Esophagus muscularis mucosa (tissue), 4 donors: ENCODE measurements around the gene SLC4A3. TPM values are rescaled to one million over a fixed set of nuclear protein-coding genes. Genes with fewer than 3 reads are reported as not detected.
A peak's percentile ranks its signal among the peaks of the same experiment; 100 is the strongest.

ENCODE experiments used
- DNase-seq: peaks from one replicate; pipeline ENCODE4 v3.0.0-alpha.2; 2017; ENCODE audit errors: extremely low spot score
- H3K27ac ChIP-seq, 4 donors: fragments of 200-600 bp; sonication (generic); replicated peaks in 1 of 4; 1 replicate in 3 of 4; 2 replicates in 1 of 4; pipeline ENCODE4 v1.5.1; 2016 to 2019; ENCODE audit warnings: mild to moderate bottlenecking in 1 of 4
- H3K27me3 ChIP-seq, 4 donors: fragments of 200-600 bp; sonication (generic); one replicate each; pipeline versions ENCODE4 v1.5.1 to v1.6.0; 2016 to 2019
- H3K36me3 ChIP-seq, 4 donors: fragments of 200-600 bp; sonication (generic); one replicate each; pipeline ENCODE4 v1.5.1; 2016 to 2019
- H3K4me1 ChIP-seq, 4 donors: fragments of 200-600 bp; sonication (generic); one replicate each; pipeline ENCODE4 v1.5.1; 2016 to 2019
- H3K4me3 ChIP-seq, 4 donors: fragments of 200-600 bp; sonication (generic); 1 replicate in 2 of 4; 2 replicates in 2 of 4; pipeline ENCODE4 v1.5.1; 2016 to 2019; ENCODE audit warnings: mild to moderate bottlenecking in 4 of 4, moderate library complexity in 1 of 4
- H3K9me3 ChIP-seq, 4 donors: fragments of 200-600 bp; sonication (generic); 1 replicate in 3 of 4; 2 replicates in 1 of 4; pipeline ENCODE4 v1.5.1; 2016 to 2019
- CTCF ChIP-seq, 3 experiments: fragments of 200-600 bp in 2 of 3; fragments of 450-650 bp in 1 of 3; sonication (generic) in 2 of 3; IDR thresholded peaks; one replicate each; pipeline ENCODE4 v1.5.1; 2017 to 2019; ENCODE audit warnings: antibody characterized with exemption in 3 of 3, mild to moderate bottlenecking in 2 of 3, moderate library complexity in 1 of 3
- EP300 ChIP-seq: sonication (generic); formaldehyde crosslinking; IDR thresholded peaks from one replicate; pipeline ENCODE4 v1.6.1; 2017; ENCODE audit warnings: antibody characterized with exemption
- POLR2A ChIP-seq: fragments of 450-650 bp; IDR thresholded peaks from one replicate; pipeline ENCODE4 v1.6.1; 2017; ENCODE audit warnings: antibody characterized with exemption, moderate library complexity, mild to moderate bottlenecking, low read depth
- POLR2AphosphoS5 ChIP-seq, 2 donors: sonication (generic); formaldehyde crosslinking; IDR thresholded peaks; one replicate each; pipeline ENCODE4 v1.6.1; 2017; ENCODE audit warnings: antibody characterized with exemption in 2 of 2
- WGBS: methylation state at CpG from one replicate; pipeline ENCODE4 v1.1.5; 2018; 5-methylcytosine and 5-hydroxymethylcytosine counted together
- intact Hi-C: fragments of 100-400 bp; cut with DNase I; formaldehyde crosslinking; loops from one replicate; pipeline ENCODE4 v1.15.1; 2023
- total RNA-seq, 4 donors: library from RNA; depleted of rRNA; stranded (reverse); fragments of >200 nt; gene quantifications; one replicate each; pipeline versions ENCODE4 v1.1.0 to v1.2.1, GENCODE V29; 2016

The SLC4A3 gene
- total RNA-seq, 4 donors from 2014 or later = 15.0 to 30.4 (median 20.5) TPM

- Histone ChIP-seq H3K4me3 (no peak overlapping the region), H3K27me3 (no peaks in the 10 kb centered on the region), H3K4me1 (peaks cover 27 to 39% (median 32%) of the 10 kb centered on the region in 4 donors), H3K9me3 (no peaks in the 10 kb centered on the region), H3K27ac (no peak overlapping the region), H3K36me3 (peaks cover 0 to 25% (median 5%) of the 10 kb centered on the region in 4 donors)
- TF ChIP-seq EP300 = no peak
- TF ChIP-seq POLR2AphosphoS5 (IDR thresholded peaks at IDR 0.05) = no peak
- no peak for TF ChIP-seq CTCF (IDR thresholded peaks at IDR 0.05)
- TF ChIP-seq POLR2A = no peak
- DNase-seq = no peak
- intact Hi-C loops = loop anchor here (2.0 kb wide), 2 partner anchors 45 to 101 kb away; partner anchors contain the start of gene CHPF
- 90% methylated on average over 14 of the region's 14 CpGs for WGBS
Measured at GRCh38 chr2:219643788-219644398, 16.5 kb downstream of the SLC4A3 start.

GRCh38 chr2:219644801-219645480 lies 17.5 kb downstream of the SLC4A3 start:
- Histone ChIP-seq H3K27ac (peak overlapping the region; percentile 28 to 70 (median 40)), H3K36me3 (peaks cover 0 to 17% (median 4%) of the 10 kb centered on the region in 4 donors), H3K9me3 (no peaks in the 10 kb centered on the region), H3K27me3 (no peaks in the 10 kb centered on the region), H3K4me1 (peaks cover 27 to 39% (median 32%) of the 10 kb centered on the region in 4 donors), H3K4me3 (no peak overlapping the region)
- intact Hi-C loops = no loop called here
- WGBS = 69% methylated on average over 17 of the region's 17 CpGs
- no peak for DNase-seq
- TF ChIP-seq CTCF (IDR thresholded peaks at IDR 0.05) = no peak
- no peak for TF ChIP-seq POLR2AphosphoS5 (IDR thresholded peaks at IDR 0.05)
- TF ChIP-seq POLR2A = no peak
- no peak for TF ChIP-seq EP300

GRCh38 chr2:219645631-219646527 lies 18.4 kb downstream of the SLC4A3 start:
- no peak for TF ChIP-seq EP300
- no peak for TF ChIP-seq POLR2A
- no peak for TF ChIP-seq POLR2AphosphoS5 (IDR thresholded peaks at IDR 0.05)
- no peak for TF ChIP-seq CTCF (IDR thresholded peaks at IDR 0.05)
- peak overlapping the region; percentile 28 to 70 (median 45) for H3K27ac ChIP-seq
- 66% methylated on average over 9 of the region's 12 CpGs for WGBS
- peaks cover 27 to 39% (median 32%) of the 10 kb centered on the region in 4 donors for H3K4me1 ChIP-seq
- no peak for DNase-seq
- no peaks in the 10 kb centered on the region for H3K9me3 ChIP-seq
- peaks cover 0 to 4% (median 0%) of the 10 kb centered on the region in 4 donors for H3K27me3 ChIP-seq
- peaks cover 0 to 10% (median 0%) of the 10 kb centered on the region in 4 donors for H3K36me3 ChIP-seq
- H3K4me3 ChIP-seq = no peak overlapping the region
- intact Hi-C loops = no loop called here

- WGBS = 82% methylated on average over 2 of the region's 2 CpGs
Measured at GRCh38 chr2:219648176-219648575, 20.7 kb downstream of the SLC4A3 start.

More at GRCh38 chr2:219648176-219648575, 20.7 kb downstream of the SLC4A3 start:
- no peak for DNase-seq
- no peaks in the 10 kb centered on the region for H3K9me3 ChIP-seq
- H3K27ac ChIP-seq = no peak overlapping the region
- peaks cover 17 to 27% (median 18%) of the 10 kb centered on the region in 4 donors for H3K4me1 ChIP-seq
- H3K4me3 ChIP-seq = no peak overlapping the region
- no peak for TF ChIP-seq POLR2A
- TF ChIP-seq POLR2AphosphoS5 (IDR thresholded peaks at IDR 0.05) = no peak
- TF ChIP-seq EP300 = no peak
- TF ChIP-seq CTCF (IDR thresholded peaks at IDR 0.05) = no peak
- intact Hi-C loops = no loop called here
- H3K27me3 ChIP-seq = peaks cover 0 to 8% (median 0%) of the 10 kb centered on the region in 4 donors
- no peaks in the 10 kb centered on the region for H3K36me3 ChIP-seq
